Testis (tissue), 3 donors: ENCODE results near the gene OR2T1. TPM values are rescaled to one million over a fixed set of nuclear protein-coding genes. Genes with fewer than 3 reads are reported as not detected.

Source experiments
- DNase-seq: peaks from one replicate; pipeline ENCODE4 v3.0.0-alpha.2; 2019
- H3K27ac ChIP-seq, 2 donors: fragments of 200-600 bp; sonication (generic); one replicate each; pipeline ENCODE4 v1.5.1; 2019
- H3K27me3 ChIP-seq: fragments of 200-600 bp; sonication (generic); one replicate; pipeline ENCODE4 v1.5.1; 2019
- H3K36me3 ChIP-seq: fragments of 200-600 bp; sonication (generic); one replicate; pipeline ENCODE4 v1.5.1; 2017; ENCODE audit warnings: low read depth; ENCODE audit errors: missing control alignments
- H3K4me1 ChIP-seq: fragments of 200-600 bp; sonication (generic); one replicate; pipeline ENCODE4 v1.5.1; 2019
- H3K4me3 ChIP-seq, 2 donors: fragments of 200-600 bp; sonication (generic); one replicate each; pipeline ENCODE4 v1.5.1; 2017 to 2019
- H3K9me3 ChIP-seq: fragments of 200-600 bp; sonication (generic); one replicate; pipeline ENCODE4 v1.5.1; 2017
- POLR2A ChIP-seq: fragments of 450-650 bp; IDR thresholded peaks from one replicate; pipeline ENCODE4 v1.6.1; 2017; ENCODE audit warnings: antibody characterized with exemption, mild to moderate bottlenecking, moderate library complexity
- WGBS, 2 donors: methylation state at CpG; one replicate each; pipeline ENCODE4 v1.1.5; 2018; 5-methylcytosine and 5-hydroxymethylcytosine counted together
- intact Hi-C: fragments of 100-400 bp; cut with DNase I; formaldehyde crosslinking; loops from one replicate; pipeline ENCODE4 v1.15.1; 2023; ENCODE audit warnings: low total_unique reads
- polyA plus RNA-seq: library from polyadenylated mRNA; stranded (reverse); fragments of 350-450 nt; fragmentation: Illumina TruSeq; extraction: RNeasy Lipid Tissue Mini Kit (QIAGEN cat#74804); gene quantifications from one replicate; pipeline ENCODE4 v1.2.3, GENCODE V29; 2014; ENCODE audit warnings: low read depth, low replicate concordance; ENCODE audit not compliant: insufficient read depth
- total RNA-seq, 2 donors: library from RNA; depleted of rRNA; stranded (reverse); fragments of >200 nt; gene quantifications; one replicate each; pipeline ENCODE4 v1.2.3, GENCODE V29; 2016
- TF ChIP-seq, protein P1 (sequence below), 3 experiments: fragments of 450-650 bp in 2 of 3; fragments of 200-600 bp in 1 of 3; sonication (generic) in 1 of 3; IDR thresholded peaks; one replicate each; pipeline ENCODE4 v1.5.1; 2016 to 2019; ENCODE audit warnings: antibody characterized with exemption in 3 of 3, mild to moderate bottlenecking in 2 of 3, moderate library complexity in 1 of 3

The OR2T1 gene
- total and polyA plus RNA-seq, 3 donors from 2014 or later = not detected

DNA sequence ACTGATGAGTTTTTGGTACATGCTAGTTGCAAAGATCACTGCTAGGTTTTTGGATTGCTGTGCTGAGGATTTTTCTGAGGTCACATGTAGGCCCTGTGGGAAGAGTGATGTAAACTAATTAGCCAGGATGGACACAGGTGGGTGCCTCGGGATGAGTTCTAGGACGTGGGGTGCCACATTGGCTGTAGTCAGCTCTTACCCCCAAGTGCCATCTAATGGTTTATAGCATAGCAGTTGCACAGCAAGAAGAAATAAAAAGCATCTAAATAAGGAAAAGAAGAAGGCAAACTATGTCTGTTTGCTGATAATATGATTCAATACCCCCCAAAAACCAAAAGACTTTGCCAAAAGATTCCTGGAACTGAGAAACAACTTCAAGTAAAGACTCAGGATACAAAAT lies 9.8 kb upstream of the OR2T1 start:
- 50 to 63% methylated on average over 1 to 2 of the region's 2 CpGs for WGBS, 2 donors
- H3K27me3 ChIP-seq = no peaks in the 10 kb centered on the region
- H3K4me3 ChIP-seq = no peak overlapping the region
- H3K9me3 ChIP-seq = no peaks in the 10 kb centered on the region
- TF ChIP-seq POLR2A = no peak
- TF ChIP-seq, protein P1, sequence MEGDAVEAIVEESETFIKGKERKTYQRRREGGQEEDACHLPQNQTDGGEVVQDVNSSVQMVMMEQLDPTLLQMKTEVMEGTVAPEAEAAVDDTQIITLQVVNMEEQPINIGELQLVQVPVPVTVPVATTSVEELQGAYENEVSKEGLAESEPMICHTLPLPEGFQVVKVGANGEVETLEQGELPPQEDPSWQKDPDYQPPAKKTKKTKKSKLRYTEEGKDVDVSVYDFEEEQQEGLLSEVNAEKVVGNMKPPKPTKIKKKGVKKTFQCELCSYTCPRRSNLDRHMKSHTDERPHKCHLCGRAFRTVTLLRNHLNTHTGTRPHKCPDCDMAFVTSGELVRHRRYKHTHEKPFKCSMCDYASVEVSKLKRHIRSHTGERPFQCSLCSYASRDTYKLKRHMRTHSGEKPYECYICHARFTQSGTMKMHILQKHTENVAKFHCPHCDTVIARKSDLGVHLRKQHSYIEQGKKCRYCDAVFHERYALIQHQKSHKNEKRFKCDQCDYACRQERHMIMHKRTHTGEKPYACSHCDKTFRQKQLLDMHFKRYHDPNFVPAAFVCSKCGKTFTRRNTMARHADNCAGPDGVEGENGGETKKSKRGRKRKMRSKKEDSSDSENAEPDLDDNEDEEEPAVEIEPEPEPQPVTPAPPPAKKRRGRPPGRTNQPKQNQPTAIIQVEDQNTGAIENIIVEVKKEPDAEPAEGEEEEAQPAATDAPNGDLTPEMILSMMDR (IDR thresholded peaks at IDR 0.05) = no peak
- intact Hi-C loops = no loop called here
- DNase-seq = no peak
- no peaks in the 10 kb centered on the region for H3K4me1 ChIP-seq
- no peak overlapping the region for H3K27ac ChIP-seq
- H3K36me3 ChIP-seq = no peaks in the 10 kb centered on the region

DNA sequence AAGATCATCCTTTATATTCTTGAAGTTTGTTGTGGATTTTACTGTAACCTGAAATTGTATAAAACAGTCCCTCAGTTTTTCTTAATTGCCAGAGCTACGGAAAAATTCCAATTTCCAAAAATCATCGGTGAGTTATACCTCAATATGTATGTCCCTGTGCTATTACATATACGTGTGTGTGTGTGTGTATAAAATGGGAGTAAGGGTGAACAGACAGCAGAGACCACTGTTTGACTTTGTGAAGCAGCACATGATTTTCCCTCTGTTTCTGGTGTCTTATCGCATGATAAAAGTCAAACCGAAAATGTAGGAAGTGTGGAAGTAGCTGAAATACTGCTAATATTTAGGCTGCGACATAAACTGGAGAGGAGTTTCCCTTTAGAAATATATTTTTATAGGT lies 1.2 kb downstream of the OR2T1 start:
- Histone ChIP-seq H3K36me3 (no peaks in the 10 kb centered on the region), H3K4me3 (no peak overlapping the region), H3K27ac (no peak overlapping the region), H3K9me3 (no peaks in the 10 kb centered on the region), H3K27me3 (no peaks in the 10 kb centered on the region), H3K4me1 (no peaks in the 10 kb centered on the region)
- TF ChIP-seq, protein P1 (IDR thresholded peaks at IDR 0.05) = no peak
- no peak for TF ChIP-seq POLR2A
- DNase-seq = no peak
- intact Hi-C loops = no loop called here
- WGBS, 2 donors = 73 to 76% methylated on average over 6 of the region's 6 CpGs

DNA sequence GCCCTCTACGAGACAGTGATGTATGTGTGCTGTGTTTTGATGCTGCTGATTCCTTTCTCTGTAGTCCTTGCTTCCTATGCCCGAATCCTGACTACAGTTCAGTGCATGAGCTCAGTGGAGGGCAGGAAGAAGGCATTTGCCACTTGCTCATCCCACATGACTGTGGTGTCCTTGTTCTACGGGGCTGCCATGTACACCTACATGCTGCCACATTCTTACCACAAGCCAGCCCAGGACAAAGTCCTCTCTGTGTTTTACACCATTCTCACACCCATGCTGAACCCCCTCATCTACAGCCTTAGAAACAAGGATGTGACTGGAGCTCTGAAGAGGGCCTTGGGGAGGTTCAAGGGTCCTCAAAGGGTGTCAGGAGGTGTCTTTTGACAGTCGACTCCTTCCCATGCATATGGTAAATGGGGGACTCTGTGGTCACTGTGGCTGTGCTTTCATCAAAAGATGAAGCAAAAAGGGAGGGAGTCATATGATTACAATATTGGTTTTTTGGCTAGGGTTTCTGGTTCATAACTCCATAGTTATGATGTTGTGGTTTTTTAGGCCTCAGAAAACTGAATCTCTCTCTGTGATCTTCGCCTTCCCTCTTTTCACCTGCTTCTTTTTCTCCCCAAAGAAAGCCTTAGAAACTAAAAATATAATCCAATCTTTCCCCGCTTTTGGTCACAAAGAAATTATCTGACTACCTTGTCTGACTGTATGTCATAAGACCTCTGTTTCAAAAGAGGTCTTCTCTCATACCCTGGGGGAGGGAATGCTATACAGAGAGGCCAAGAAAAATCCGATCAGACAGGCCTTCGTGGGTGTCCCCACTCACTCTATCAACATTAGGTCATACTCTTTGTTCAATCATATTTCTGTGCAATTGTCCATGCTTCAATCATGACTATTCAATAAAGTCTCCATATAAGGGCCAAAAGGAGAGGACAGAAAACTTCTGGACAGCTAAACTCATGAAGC lies 4.2 kb downstream of the OR2T1 start:
- WGBS, 2 donors = 74 to 82% methylated on average over 8 of the region's 8 CpGs
- Histone ChIP-seq H3K36me3 (no peaks in the 10 kb centered on the region), H3K27me3 (no peaks in the 10 kb centered on the region), H3K27ac (no peak overlapping the region), H3K4me3 (no peak overlapping the region), H3K9me3 (no peaks in the 10 kb centered on the region), H3K4me1 (no peaks in the 10 kb centered on the region)
- no peak for TF ChIP-seq POLR2A
- TF ChIP-seq, protein P1 (IDR thresholded peaks at IDR 0.05) = no peak
- intact Hi-C loops = no loop called here
- no peak for DNase-seq

DNA sequence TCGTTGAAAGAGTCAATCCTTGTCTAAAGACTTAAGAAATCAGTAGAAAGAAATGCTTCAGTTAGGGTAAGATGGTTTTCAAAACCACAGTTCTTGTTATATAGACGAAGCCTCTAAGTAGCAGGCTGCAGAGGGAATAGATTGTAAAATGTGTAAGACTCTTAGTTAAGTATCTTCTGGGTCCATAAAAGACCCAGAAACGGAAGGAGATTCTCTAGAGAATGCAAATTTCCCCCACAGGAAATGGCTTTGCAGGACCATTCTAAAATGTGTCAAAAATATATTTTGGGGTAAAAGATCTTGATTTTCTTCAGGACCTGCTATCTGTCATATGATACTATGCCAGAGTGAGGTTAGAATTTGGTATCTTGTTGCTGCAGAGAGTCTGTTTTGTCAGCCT lies 13.4 kb downstream of the OR2T1 start:
- no peaks in the 10 kb centered on the region for H3K27me3 ChIP-seq
- no peaks in the 10 kb centered on the region for H3K36me3 ChIP-seq
- no peak overlapping the region for H3K27ac ChIP-seq
- H3K9me3 ChIP-seq = no peaks in the 10 kb centered on the region
- no peak for TF ChIP-seq POLR2A
- TF ChIP-seq, protein P1 (IDR thresholded peaks at IDR 0.05) = no peak
- no peak overlapping the region for H3K4me3 ChIP-seq
- intact Hi-C loops = no loop called here
- 57 to 72% methylated on average over 3 of the region's 3 CpGs for WGBS, 2 donors
- DNase-seq = no peak
- H3K4me1 ChIP-seq = no peaks in the 10 kb centered on the region

DNA sequence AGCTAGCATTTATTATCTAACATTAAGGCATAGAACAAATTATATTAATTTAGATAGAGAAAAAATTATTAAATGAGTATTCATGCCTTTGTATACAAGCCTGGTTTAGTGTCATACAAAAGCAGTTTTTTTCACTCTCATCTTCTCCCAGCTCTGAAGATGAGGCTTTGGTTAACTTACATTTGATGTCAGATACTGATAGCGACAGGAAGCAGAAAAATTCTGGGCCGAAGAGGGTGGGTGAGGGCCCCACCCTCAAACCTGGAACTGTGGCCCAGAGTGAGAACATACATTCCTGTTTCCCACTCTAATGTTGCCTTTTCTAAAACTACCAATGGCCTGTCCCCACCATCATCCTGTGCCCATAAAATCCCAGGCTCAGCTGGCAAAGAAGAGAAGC lies 15.0 kb downstream of the OR2T1 start:
- Histone ChIP-seq H3K27me3 (no peaks in the 10 kb centered on the region), H3K4me1 (no peaks in the 10 kb centered on the region), H3K36me3 (no peaks in the 10 kb centered on the region), H3K9me3 (no peaks in the 10 kb centered on the region), H3K4me3 (no peak overlapping the region), H3K27ac (no peak overlapping the region)
- 78 to 81% methylated on average over 2 of the region's 2 CpGs for WGBS, 2 donors
- no peak for DNase-seq
- intact Hi-C loops = no loop called here
- TF ChIP-seq POLR2A = no peak
- TF ChIP-seq, protein P1 (IDR thresholded peaks at IDR 0.05) = no peak
